SK-N-SH (cell line): ENCODE data around the gene NLRP4.

Experiments
- CTCF ChIP-seq: fragments of 200-600 bp; sonication (generic); IDR thresholded peaks from 2 replicates; pipeline ENCODE4 v1.6.1; 2017; ENCODE audit warnings: antibody characterized with exemption, mild to moderate bottlenecking, moderate library complexity
- MAX ChIP-seq: IDR thresholded peaks from 2 replicates; pipeline ENCODE4 v1.4.0; 2012; ENCODE audit warnings: low read depth
- NFIC ChIP-seq: IDR thresholded peaks from 2 replicates; pipeline ENCODE4 v1.4.0; 2012; ENCODE audit warnings: borderline replicate concordance
- POLR2AphosphoS5 ChIP-seq: IDR thresholded peaks from 2 replicates; pipeline ENCODE4 v1.6.1; 2012; ENCODE audit warnings: low read depth, low read length
- RCOR1 ChIP-seq: fragments of 150-350 bp; IDR thresholded peaks from 2 replicates; pipeline ENCODE4 v1.6.1; 2017; ENCODE audit warnings: antibody characterized with exemption, low read length
- RXRA ChIP-seq: IDR thresholded peaks from 2 replicates; pipeline ENCODE4 v1.4.0; 2012; ENCODE audit warnings: low read depth, mild to moderate bottlenecking, borderline replicate concordance
- USF1 ChIP-seq: IDR thresholded peaks from 2 replicates; pipeline ENCODE4 v1.4.0; 2012; ENCODE audit warnings: low read depth, borderline replicate concordance

GRCh38 chr19:55930996-55931515, 94.7 kb downstream of the NLRP4 start:
- TF ChIP-seq RXRA (no peak), NFIC (no peak), RCOR1 (no peak), POLR2AphosphoS5 (no peak), USF1 (no peak), CTCF (no peak), MAX (no peak)
